Measurements from ENCODE around the gene SAXO2.
"Not testable (repeated sequence)": the region's sequence is repeated elsewhere in the genome, so short reads cannot be mapped to it uniquely, and the experiment has no call there.

SAXO2 gene, protein sequence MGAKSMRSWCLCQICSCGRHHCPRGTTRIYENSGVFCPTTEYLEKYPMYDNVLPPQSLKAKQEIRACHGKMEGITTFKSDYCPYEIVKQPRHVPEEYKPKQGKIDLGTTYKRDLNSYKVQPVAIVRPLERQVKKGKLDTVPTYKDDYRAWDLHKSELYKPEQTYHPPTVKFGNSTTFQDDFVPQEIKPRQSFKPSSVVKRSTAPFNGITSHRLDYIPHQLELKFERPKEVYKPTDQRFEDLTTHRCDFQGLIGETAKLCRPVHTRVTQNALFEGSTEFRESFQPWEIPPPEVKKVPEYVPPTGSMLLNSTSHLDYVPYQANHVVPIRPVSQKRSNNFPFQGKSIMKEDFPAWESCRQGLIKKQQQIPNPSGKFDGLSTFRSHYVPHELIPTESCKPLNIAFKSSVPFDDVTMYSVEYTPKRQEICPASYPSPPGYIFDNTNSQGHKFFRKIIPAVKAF

DNA sequence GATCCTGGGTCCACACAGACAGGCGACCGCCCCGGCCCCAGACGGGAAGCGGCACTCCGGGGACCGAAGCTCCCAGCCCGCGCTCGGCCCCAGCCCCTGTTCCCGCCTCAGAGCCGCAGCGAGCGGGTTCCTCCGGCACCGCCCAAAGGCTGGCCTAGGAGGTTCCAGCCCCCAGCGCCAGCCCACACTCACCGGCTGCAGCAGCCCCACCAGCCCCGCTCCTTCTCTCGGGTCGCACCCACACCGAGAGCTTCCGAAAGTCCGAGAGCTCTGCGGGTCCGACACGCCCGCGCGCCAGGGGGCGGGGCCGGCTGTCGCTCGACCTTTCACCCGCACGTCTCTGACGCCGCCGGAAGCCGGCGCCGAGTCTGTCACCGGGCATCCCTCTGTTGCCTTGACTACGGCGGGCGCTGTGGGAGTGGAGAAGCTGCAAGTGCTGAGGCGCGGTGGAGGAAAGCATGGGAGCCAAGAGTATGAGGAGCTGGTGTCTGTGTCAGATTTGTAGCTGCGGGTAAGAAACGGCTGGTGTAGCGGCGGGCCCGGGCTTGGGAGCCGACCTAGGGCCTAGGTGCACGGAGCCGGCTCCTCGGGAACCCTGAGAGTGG lies at the start of gene SAXO2, which contains the start of gene EFL1:
SAXO2 (plus strand) TSS at position 397 of the 605 bp plus-strand sequence; CDS start at position 459, 62 bp downstream.
EFL1 (minus strand) TSS at position 313 of the 605 bp plus-strand sequence. CDS start 956 bp downstream, outside the sequence.
- peak; percentile 45 for DNase-seq

DNA sequence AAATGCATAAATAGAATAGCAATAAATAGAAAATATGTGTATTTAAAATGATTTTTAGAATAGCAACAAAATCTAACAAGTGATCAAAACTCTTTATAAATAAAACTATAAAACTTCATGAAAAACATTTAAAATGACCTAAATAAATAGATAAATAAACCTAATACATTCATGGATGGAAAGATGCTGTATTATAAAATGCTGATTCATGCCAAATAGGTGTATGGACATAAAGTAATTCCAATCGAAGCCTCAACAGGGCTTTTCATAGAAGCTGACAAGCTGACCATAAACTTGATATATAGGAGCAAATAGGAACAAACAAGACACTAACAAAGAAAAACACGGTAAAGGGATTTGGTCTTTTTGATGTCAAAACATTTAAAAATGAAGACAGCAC lies 46.5 kb upstream of the SAXO2 start:
- not testable (repeated sequence) for DNase-seq

DNA sequence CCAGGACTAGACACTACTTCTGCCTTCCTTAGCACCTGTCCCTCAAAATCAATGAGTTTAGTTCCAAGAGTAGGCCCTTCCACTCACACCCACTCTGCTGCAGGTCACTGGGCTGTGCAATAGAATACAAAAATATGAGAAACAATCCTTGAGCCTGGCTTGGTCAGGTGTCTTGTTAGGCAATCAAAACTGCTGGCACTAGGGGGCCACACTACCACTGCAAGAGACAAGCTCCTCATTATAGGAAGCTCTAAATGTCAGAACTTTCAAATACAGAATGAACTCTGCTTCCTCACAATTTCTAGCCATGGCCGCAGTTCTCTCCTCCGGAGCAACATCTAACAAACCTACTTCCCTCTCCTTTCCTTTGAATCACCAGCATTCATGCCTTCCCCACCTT lies 41.1 kb upstream of the SAXO2 start:
- DNase-seq = not testable (repeated sequence)

DNA sequence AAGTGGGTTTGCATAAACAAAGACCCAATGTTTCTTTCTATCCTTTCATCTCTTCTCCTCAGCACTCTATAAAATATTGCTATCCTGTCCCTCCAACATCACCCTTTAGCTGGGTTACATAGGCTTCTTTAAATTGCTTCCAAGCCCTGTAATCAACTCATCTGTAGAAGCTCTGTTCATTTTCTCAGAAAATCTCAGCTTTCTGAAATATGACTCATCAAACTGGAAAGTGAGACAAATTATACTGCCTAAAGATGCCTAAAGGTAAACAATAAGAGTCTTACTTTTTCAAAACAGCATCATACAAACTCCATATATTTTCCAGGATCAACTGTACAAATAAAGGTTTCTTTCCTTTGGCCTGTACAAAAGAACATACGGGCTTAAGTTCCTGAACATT lies 33.9 kb upstream of the SAXO2 start:
- DNase-seq = no peak

DNA sequence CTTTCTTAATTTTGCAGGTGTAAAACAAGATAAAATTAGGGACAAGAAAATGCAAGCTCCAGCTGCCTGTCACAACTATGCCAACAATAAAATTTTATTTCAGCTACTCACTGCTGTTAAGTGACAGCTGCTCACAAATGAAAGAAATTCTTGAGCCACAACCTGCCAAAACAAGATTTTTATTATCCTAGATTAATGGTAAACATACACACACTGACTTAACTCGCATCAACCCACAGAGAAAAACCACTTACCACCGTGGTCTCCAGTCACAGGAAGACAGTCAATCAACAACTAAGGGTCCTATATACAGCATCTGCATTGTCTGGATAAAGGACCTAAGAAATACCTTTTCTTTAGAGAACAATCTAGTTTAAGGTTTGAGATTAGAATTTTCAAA lies 31.4 kb upstream of the SAXO2 start:
- DNase-seq = no peak

DNA sequence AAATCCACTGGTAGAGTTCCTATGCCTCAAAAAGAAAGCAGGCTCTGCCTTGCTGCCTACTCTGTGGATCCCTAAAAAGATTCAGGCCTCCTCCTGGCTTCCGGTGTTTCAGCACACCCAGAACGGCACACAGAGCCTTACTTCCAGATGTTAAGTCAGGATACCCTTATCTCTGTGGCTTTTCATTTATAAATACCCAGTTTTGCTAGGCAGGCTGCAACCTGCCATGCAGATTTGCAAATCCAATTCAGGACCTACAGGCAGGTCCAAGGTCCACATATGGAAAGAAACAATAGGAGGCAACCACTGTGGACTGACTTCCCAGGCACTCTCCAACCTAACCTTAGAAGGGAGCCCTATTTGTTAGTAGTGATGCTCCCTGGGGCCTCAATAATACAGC lies 30.8 kb upstream of the SAXO2 start:
- no peak for DNase-seq

DNA sequence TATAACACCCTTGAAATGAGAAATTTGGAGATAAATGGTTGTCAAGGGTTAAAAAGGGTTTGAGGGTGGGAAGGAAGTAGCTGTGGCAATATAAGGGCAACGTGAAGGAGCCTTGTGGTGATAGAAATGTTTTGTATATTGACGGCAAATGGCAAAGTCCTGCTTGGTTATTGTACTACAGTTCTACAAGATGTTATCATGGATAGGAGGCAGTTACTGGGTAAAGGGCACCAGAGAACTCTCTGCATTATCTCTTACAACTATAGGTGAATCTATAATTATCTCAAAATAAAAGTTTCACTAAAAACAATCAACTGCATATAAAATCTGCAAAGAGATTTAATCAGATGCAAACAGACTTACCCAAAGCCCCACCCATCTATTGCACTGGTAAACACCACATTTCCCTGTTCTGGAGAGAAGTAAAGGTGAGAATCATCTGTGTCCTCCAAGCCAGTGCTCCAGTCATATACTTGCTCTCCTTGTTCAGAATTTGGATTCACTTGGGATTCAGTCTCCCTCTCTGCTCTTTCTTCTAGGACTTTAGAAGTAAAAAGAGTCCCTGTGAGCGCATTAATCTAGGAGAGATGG lies 24.6 kb upstream of the SAXO2 start:
- not testable (repeated sequence) for DNase-seq

DNA sequence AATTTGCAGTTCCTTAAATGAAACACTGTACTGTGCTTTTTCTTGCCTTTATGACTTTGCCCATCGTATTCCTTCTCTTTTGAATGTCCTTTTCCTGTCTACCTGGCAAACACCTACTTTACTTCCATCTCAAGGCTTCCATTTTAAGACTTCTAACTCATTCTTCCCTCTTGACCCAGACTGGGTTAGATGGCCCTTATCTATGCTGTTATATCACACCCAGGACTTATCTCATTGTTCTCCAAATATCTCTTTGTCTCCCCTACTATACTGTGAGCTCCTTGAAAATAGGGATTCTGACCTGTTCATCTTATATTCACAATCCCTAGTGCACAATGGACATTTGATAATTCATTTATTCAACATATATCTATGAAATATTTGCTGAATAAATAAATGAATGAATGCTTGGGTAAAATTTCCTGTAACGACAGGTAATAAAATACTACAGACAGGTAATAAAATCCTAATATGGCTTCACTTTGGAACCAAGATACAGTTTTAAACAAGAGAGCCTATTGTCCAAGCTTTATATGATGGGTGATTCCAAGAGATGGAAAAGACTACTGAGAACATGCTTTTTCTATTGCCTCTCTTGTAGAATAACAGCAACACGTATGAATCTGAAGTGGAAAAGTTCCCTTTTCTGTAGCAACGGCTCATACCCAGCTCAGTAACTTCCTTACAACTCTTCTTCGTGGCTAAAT lies 22.8 kb upstream of the SAXO2 start:
- DNase-seq = no peak

DNA sequence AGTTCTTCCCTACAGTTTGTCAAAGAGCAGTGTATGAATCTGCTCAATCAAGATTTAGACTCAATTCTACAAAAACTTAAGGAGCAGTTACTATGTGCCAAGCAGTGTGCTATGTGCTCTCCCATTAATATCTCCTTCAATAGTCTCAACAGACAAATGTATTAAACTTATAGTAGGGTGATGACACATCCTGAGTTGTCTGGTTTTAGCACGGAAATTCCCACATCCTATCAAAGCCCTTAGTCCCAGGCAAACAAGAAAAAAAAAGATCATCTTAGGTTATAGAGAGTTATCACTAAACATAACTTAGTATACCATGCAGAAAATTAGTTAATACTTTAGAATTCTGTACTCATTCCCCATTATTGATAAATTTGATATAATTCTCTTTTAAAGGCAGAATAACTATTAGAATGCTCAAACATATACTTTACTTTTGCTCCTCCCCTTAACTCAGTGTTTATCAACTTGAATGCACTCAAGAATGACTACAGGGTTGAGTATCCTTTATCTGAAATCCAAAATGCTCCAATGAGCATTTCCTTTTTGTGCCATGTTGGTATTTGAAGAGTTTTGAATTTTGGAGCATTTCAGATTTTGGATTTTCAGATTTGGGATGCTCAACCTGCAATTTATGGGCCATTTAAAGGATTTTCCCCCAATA lies 20.6 kb upstream of the SAXO2 start:
- not testable (repeated sequence) for DNase-seq

DNA sequence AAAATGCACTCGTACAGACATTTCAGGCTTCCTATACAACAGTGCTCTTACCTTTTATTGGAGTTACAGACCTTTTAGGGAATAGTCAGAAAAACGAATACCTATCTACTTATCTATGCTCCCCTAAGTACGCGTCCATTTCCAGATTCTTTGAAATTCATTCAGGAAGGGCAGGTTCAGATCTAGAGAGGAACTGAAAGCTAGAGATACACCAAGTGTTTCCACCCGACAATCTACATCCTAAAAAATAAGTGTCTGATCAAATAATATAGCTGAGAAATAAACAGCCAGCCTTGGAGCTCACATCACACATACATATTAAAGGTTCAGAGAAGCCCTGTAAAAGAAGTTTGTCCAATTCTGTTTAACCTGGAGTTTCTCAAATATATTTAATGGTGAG lies 19.0 kb upstream of the SAXO2 start:
- DNase-seq = not testable (repeated sequence)

DNA sequence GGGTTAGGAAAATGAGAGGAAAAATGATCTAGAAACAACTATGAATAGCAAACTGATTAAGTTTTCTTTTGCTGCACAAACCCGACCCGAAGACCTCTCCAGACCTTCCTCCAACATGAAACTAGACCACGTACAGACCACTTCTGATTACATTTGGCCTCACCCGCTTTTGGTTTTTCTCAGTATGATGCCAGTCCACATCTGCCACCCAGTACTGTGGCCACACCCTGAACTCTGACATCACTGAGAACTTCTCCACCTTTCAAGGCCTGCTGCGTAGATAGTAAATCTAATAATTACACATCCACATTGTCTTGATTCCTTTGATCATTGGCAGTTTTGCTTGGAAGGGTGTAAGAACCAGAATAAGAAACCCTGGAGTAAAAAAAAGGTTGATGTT lies 16.7 kb upstream of the SAXO2 start:
- not testable (repeated sequence) for DNase-seq

DNA sequence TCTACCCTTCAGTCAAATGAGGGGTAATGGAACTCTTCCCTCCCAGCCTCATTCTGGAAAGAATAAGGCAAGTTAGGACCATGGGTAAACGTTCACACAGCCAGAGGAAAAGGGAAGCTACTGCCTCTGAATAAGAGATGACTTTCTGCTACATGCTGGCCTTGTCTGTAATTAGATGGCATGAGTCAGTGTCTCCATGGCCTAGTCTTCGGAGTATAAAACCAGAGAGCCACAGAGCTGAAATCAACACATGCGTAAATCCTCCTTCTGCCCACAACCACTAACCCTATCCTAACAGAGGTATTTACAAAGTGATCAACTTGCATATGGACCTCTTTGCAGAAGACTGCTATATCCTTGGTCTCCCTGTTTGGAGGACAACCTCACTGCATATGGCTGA lies 14.4 kb upstream of the SAXO2 start:
- not testable (repeated sequence) for DNase-seq

DNA sequence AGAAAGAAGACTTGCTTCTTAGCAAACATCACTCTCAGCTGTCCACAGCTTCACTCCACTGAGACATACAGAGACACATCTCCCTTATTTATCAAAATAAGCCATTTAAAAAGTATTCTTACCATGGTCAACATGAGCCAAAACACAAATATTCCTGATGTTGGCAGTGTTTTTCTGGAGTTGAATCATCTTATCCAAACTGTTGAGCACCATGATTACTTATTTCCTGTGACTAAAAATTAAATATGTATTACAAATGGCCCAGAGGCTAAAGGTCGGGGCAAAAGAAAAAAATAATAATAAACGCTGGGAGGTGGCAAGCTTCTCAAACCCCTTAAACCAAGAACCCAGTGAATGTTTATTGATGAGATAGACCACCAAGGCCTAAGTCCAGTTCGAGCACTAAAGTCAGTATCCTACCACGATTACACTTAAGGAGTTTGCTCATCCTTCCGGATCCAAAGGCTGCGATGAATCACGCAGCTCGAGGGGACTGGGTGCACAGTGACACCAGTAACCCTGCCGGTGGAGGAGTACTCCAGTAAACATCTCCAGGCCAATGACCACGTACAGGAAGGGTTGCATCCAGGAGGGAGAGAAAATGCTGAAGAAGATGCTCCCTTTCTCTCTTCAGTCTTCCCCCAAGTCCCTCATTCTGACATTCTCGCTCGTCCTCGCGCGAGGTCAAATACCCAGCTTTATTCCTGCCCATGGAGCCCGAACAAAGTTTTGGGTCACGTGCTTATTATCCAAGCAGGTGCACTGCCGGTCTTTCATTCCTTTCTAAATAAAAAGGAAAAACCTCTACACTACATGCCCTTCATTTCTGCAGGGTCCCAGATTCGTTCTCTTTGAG lies 824 bp upstream of the SAXO2 start:
- DNase-seq = not testable (repeated sequence)

DNA sequence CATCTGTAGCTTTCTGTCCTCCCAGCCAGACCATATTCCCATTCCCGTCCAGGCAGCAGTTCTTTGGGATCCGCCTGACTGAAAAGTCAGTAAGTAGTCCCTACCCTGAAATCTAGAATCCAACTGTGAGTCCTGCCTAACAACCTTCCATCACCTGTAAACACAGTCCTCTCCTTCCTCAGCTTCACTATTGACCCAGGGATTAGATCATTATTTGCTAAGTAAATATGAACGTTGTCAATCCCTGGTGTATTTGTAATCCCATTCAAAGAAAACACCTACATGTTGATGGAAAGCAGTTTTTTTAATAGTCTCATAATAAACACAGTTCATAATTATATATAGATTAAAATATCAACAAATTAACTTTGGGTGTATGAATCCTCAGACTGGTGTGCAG lies 732 bp downstream of the SAXO2 start:
- no peak for DNase-seq

DNA sequence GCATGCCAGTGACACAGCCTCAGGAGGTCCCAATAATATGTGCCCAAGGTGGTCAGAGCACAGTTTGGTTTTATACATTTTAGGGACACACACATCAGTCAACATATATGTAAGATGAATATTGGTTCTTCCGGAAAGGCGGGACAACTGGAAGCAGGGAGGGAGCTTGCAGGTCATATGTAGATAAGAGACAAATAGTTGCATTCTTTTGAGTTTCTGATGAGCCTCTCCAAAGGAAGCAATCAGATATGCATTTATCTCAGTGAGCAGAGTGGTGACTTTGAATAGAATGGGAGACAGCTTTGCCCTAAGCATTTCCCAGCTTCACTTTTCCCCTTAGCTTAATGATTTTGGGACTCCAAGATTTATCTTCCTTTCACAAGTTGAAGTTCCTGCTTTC lies 4.5 kb downstream of the SAXO2 start:
- not testable (repeated sequence) for DNase-seq

DNA sequence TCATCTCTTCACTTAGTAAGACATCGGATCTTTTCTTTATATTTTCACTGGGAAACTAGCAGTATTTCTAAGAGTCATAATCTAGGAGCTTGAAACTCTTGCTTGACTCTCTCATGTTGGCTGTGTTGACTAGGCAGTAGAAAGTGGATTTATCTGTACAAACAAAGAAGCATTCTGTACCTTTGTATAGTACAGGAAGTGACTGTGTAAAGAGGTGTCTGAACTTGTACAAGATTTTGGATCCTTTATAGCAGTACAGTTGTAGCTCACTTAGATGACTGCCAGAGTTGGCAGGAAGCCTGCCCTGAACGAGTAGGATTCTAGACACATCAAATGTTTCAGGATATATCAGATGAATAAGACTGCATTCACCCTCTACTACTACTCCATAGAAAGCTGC lies 5.8 kb downstream of the SAXO2 start:
- not testable (repeated sequence) for DNase-seq

DNA sequence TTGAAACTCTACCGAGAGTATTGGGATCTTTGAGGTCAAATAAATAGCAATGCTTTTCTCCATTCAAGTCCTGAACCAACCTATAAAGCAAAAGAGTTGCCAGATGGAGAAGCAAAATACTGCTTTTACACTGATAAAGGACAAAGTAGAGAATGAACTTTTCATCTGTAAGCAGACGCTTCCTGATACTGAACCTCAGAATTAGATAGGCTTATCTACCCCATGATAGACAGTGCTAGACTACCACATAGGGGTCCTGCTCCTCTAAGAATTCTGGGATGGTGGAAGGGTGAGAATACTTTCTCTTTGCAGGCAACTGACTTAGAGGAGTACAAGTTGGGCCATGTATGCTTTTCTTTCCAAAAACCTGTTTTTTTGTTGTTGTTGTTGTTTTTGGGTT lies 9.5 kb downstream of the SAXO2 start:
- DNase-seq = no peak

DNA sequence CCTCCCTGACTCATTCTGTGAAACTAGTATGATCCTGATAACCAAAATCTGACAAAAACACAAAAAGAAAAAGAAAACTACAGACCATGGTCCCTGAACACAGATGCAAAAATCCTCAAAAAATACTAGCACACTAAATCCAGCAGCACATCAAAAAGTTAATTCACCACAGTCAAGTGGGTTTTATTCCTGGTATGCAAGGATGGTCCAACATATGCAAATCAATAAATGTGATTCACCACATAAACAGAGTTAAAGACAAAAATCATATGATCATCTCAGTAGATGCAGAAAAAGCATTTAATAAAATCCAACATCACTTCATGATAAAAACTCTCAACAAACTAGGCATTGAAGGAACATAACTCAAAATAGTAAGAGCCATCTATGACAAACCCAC lies 12.8 kb downstream of the SAXO2 start:
- DNase-seq = no peak

DNA sequence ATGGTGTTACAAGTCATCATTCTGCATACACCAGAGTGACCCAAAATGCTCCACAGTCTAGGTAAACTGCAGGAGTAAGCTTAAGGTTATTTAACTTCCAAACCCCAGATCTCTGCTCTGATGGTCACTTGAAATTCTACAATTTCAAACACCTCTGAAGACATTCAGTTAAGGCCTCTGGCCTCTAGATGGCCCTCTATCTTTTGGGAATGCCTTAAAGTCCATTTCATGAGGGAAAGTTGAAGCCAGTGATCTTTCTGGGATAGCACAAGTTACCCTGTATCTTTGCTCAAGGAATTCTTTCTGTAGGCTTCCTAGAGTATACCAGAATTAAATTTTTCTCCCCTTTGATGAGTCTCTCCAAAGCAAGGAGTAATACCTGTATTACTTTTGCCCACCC lies 18.7 kb downstream of the SAXO2 start:
- DNase-seq = not testable (repeated sequence)

DNA sequence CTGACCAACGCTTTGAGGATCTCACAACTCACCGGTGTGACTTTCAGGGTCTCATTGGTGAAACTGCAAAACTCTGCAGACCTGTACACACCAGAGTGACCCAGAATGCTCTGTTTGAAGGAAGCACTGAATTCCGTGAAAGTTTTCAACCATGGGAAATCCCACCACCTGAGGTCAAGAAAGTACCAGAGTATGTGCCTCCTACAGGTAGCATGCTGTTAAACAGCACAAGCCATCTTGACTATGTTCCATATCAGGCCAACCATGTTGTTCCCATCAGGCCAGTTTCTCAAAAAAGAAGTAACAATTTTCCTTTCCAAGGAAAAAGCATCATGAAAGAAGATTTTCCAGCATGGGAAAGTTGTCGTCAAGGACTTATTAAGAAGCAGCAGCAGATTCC lies 19.8 kb downstream of the SAXO2 start:
- DNase-seq = not testable (repeated sequence)

DNA sequence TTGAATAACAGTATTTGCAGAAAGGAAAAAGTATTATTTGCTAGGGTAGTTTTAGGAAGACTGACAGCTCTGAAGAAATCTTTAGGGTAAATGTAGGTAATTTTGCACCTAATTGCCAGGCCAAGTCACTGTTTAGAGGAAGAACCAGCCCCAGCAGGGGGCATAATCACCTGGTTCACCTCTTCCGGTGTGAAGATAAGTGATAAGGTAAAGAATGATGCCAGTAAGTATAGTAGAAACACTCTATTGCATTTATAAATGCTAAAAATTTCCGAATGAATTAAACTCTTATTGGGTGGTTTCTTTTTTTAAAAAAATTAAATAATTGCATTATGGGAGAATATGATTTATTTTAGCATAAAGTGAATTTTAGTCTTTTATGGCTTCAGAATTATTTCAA lies 21.8 kb downstream of the SAXO2 start:
- DNase-seq = not testable (repeated sequence)

DNA sequence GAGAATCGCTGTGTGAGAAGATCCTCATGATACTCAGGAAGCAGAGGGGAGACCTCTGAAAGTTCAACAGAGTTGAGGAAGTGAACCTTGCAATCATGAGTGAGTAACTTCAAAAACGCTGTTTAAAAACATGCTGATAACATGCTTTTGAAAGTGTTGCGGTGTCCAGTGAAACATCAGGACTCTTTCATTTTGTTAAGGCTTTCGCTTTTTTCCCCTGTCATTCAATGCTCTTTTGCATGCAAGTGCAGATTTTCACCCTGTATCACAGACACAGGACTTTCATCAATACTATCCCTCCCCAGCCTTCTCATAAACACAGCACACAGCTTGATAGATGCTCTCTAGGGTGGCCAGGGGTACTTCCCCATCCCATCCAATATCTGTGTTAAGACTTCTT lies 23.9 kb downstream of the SAXO2 start:
- DNase-seq = not testable (repeated sequence)
